H9 (cell line): ENCODE measurements around the gene ZNF408. TPM values are rescaled to one million over a fixed set of nuclear protein-coding genes. Genes with fewer than 3 reads are reported as not detected.

Experiments used
- DNase-seq: peaks from one replicate; pipeline ENCODE4 v3.0.0-alpha.2; 2017
- H2AFZ ChIP-seq: one replicate; pipeline ENCODE4 v1.6.1; 2013; ENCODE audit warnings: mild to moderate bottlenecking, low read length, control low read depth, moderate library complexity
- H2AK5ac ChIP-seq: 2 replicates; pipeline ENCODE4 v1.6.1; 2013; ENCODE audit warnings: low read length, control low read depth, mixed read lengths; ENCODE audit not compliant: insufficient read length
- H2BK120ac ChIP-seq: one replicate; pipeline ENCODE4 v1.6.1; 2013; ENCODE audit warnings: low read depth, mild to moderate bottlenecking, low read length, control low read depth, inconsistent platforms; ENCODE audit not compliant: poor library complexity, severe bottlenecking
- H2BK12ac ChIP-seq: 2 replicates; pipeline ENCODE4 v1.6.1; 2013; ENCODE audit warnings: low read length, control low read depth, mixed read lengths, low read depth; ENCODE audit not compliant: insufficient read length
- H2BK15ac ChIP-seq: 2 replicates; pipeline ENCODE4 v1.6.1; 2013; ENCODE audit warnings: low read depth, low read length, control low read depth
- H2BK20ac ChIP-seq: one replicate; pipeline ENCODE4 v1.6.1; 2013; ENCODE audit warnings: low read depth, mild to moderate bottlenecking, low read length, control low read depth, inconsistent platforms; ENCODE audit not compliant: poor library complexity, severe bottlenecking
- H2BK5ac ChIP-seq: 2 replicates; pipeline ENCODE4 v1.6.1; 2013; ENCODE audit warnings: low read length, control low read depth, mixed read lengths; ENCODE audit not compliant: insufficient read length
- H3K14ac ChIP-seq: 2 replicates; pipeline ENCODE4 v1.6.1; 2013; ENCODE audit warnings: low read length, control low read depth; ENCODE audit not compliant: insufficient read depth
- H3K18ac ChIP-seq: 2 replicates; pipeline ENCODE4 v1.6.1; 2013; ENCODE audit warnings: low read depth, mild to moderate bottlenecking, mixed read lengths, low read length, control low read depth; ENCODE audit not compliant: insufficient read length
- H3K23ac ChIP-seq: 2 replicates; pipeline ENCODE4 v1.6.1; 2013; ENCODE audit warnings: low read length, control low read depth, mixed read lengths, low read depth; ENCODE audit not compliant: insufficient read length
- H3K23me2 ChIP-seq: 2 replicates; pipeline ENCODE4 v1.6.1; 2013; ENCODE audit warnings: low read depth, mild to moderate bottlenecking, mixed read lengths, low read length, control low read depth; ENCODE audit not compliant: insufficient read length, poor library complexity, severe bottlenecking
- H3K27ac ChIP-seq: 2 replicates; pipeline ENCODE4 v1.5.1; 2013; ENCODE audit warnings: low read length, control low read depth, mixed read lengths, low read depth; ENCODE audit not compliant: insufficient read length
- H3K27me3 ChIP-seq: 2 replicates; pipeline ENCODE4 v1.6.1; 2013; ENCODE audit warnings: low read length, control low read depth, inconsistent platforms; ENCODE audit not compliant: insufficient read depth
- H3K4ac ChIP-seq: 2 replicates; pipeline ENCODE4 v1.6.1; 2013; ENCODE audit warnings: low read depth, mild to moderate bottlenecking, control low read depth, inconsistent platforms, low read length, moderate library complexity
- H3K4me1 ChIP-seq: 2 replicates; pipeline ENCODE4 v1.6.1; 2013; ENCODE audit warnings: low read length, control low read depth, inconsistent platforms; ENCODE audit not compliant: insufficient read depth
- H3K4me2 ChIP-seq: 2 replicates; pipeline ENCODE4 v1.6.1; 2013; ENCODE audit warnings: low read length, control low read depth, mixed read lengths; ENCODE audit not compliant: insufficient read length, insufficient read depth
- H3K56ac ChIP-seq: 2 replicates; pipeline ENCODE4 v1.6.1; 2013; ENCODE audit warnings: low read depth, mild to moderate bottlenecking, mixed read lengths, low read length, control low read depth; ENCODE audit not compliant: insufficient read length
- H3K79me1 ChIP-seq: 2 replicates; pipeline ENCODE4 v1.6.1; 2013; ENCODE audit warnings: low read depth, mild to moderate bottlenecking, moderate library complexity, low read length, control low read depth, inconsistent platforms; ENCODE audit not compliant: insufficient read depth, poor library complexity, severe bottlenecking
- H3K79me2 ChIP-seq: 2 replicates; pipeline ENCODE4 v1.6.1; 2013; ENCODE audit warnings: low read length, control low read depth, inconsistent platforms; ENCODE audit not compliant: insufficient read depth
- H3K9ac ChIP-seq: 2 replicates; pipeline ENCODE4 v1.6.1; 2013; ENCODE audit warnings: low read length, control low read depth, mixed read lengths; ENCODE audit not compliant: insufficient read length; ENCODE audit errors: extremely low read depth
- H3K9me3 ChIP-seq: one replicate; pipeline ENCODE4 v1.6.1; 2013; ENCODE audit warnings: low read depth, low read length, inconsistent platforms; ENCODE audit not compliant: control insufficient read depth
- H3T11ph ChIP-seq: one replicate; pipeline ENCODE4 v1.6.1; 2013; ENCODE audit warnings: mild to moderate bottlenecking, low read length, control low read depth, inconsistent platforms
- H4K20me1 ChIP-seq: one replicate; pipeline ENCODE4 v1.6.1; 2013; ENCODE audit not compliant: control insufficient read depth, insufficient read length, insufficient read depth
- H4K5ac ChIP-seq: 2 replicates; pipeline ENCODE4 v1.6.1; 2013; ENCODE audit warnings: low read depth, mild to moderate bottlenecking, mixed read lengths, low read length, control low read depth; ENCODE audit not compliant: insufficient read length
- H4K8ac ChIP-seq: replicated peaks from 2 replicates; pipeline ENCODE4 v1.6.1; 2013; ENCODE audit warnings: low read length, control low read depth, mixed read lengths, low read depth; ENCODE audit not compliant: insufficient read length
- H4K91ac ChIP-seq: 2 replicates; pipeline ENCODE4 v1.6.1; 2013; ENCODE audit warnings: low read depth, mild to moderate bottlenecking, moderate library complexity, mixed read lengths, low read length, control low read depth; ENCODE audit not compliant: insufficient read length
- H3K27ac Mint-ChIP-seq, 3 experiments: 2 replicates in 2 of 3; 3 replicates in 1 of 3; pipeline ENCODE4 v1.8.0; 2020 to 2021; ENCODE audit warnings: mixed read lengths in 3 of 3, mild to moderate bottlenecking in 1 of 3, moderate library complexity in 1 of 3
- H3K27me3 Mint-ChIP-seq: 2 replicates; pipeline ENCODE4 v1.8.0; 2021; ENCODE audit warnings: low read depth, mild to moderate bottlenecking, moderate library complexity, mixed read lengths
- H3K36me3 Mint-ChIP-seq, 3 experiments: 2 replicates in 2 of 3; 3 replicates in 1 of 3; pipeline ENCODE4 v1.8.0; 2020 to 2021; ENCODE audit warnings: low read depth in 3 of 3, mixed read lengths in 3 of 3; ENCODE audit not compliant: insufficient read depth in 1 of 3
- H3K4me1 Mint-ChIP-seq, 2 experiments: 2 replicates each; pipeline ENCODE4 v1.8.0; 2020; ENCODE audit warnings: mixed read lengths in 2 of 2
- H3K4me3 Mint-ChIP-seq, 2 experiments: 2 replicates in 1 of 2; 3 replicates in 1 of 2; pipeline ENCODE4 v1.8.0; 2020 to 2021; ENCODE audit warnings: mild to moderate bottlenecking in 2 of 2, mixed read lengths in 2 of 2, moderate library complexity in 1 of 2
- H3K9me3 Mint-ChIP-seq, 2 experiments: 2 replicates in 1 of 2; 3 replicates in 1 of 2; pipeline ENCODE4 v1.8.0; 2020; ENCODE audit warnings: mild to moderate bottlenecking in 2 of 2, mixed read lengths in 2 of 2, moderate library complexity in 1 of 2
- WGBS: extraction: QIAGEN DNeasy Blood & Tissue Kit; methylation state at CpG from one replicate; pipeline ENCODE4 v1.1.7; 2013; ENCODE audit warnings: missing lambda C conversion rate, low lambda C conversion rate, mixed read lengths; ENCODE audit not compliant: insufficient read length; ENCODE audit errors: extremely low coverage; 5-methylcytosine and 5-hydroxymethylcytosine counted together
- long read RNA-seq: library from polyadenylated mRNA; unstranded; transcript quantifications from one replicate; pipeline ENCODE4 v2.0.0, GENCODE V29; 2020
- total RNA-seq: library from RNA; stranded (reverse); gene quantifications from 2 replicates; pipeline ENCODE4 v1.2.1, GENCODE V29; 2021
- TF ChIP-seq, protein P1 (sequence below): fragments of 200-600 bp; sonication (generic); conservative IDR thresholded peaks from 3 replicates; pipeline ENCODE4 v1.8.0; 2021; ENCODE audit warnings: antibody characterized with exemption, mild to moderate bottlenecking

ZNF408 gene
- total RNA-seq = 16.6 and 16.9 TPM in 2 replicates
- long read RNA-seq, transcript ZNF408-201 (5 exons, 2,442 nt) = major isoform, 172 of 190 reads
- long read RNA-seq, partial matches to known transcripts = 8 of 190 reads
- long read RNA-seq, other reads (novel, unspliced or antisense) = 6 of 190 reads

DNA sequence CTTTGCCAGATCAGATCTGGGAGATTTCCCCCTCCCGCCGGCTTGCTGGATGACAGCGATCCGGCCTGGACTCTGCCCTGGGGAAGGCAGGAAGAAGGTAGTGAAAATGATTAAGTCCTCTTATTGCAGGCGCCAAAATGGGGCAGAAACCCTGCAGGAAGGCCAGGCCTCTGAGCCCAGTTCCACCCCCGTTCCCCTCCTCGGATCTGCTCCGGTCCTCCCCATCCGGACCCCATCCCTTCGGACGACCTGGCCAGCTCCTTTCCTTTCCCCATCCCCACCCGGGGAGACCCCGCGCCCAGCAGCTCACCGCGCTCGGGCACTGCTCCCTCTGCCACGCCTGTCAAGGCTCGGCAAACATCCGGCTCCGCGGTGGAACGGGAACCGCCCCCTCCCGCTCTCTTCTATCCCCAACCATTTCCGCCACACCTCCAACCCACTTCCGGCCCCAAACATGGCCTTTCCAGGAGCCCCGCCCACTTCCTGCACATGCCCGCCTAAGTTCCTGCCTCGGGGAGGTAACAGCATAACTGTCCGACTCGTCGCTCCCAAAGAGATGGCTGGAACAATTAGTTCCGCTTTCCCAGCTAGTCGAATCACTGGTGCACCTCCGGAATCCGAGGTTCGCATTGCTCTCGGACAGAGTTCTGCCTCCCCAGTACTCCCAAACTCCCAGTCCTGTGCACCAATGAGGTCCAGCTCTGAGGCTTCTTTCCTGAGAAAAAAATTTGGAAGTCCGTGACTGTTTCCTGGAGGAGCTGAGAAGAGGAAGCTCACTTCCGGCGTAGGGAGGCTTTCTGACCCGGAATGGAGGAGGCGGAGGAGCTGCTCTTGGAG, at the start of gene ZNF408, which contains the start of gene ARHGAP1:
TSS of gene ZNF408 (plus strand) at position 791 of the 837 bp plus-strand sequence. CDS start at position 808, 17 bp downstream.
TSS of gene ARHGAP1 (minus strand) at position 379 of the 837 bp plus-strand sequence. CDS start 4,512 bp downstream, outside the sequence.
- Histone ChIP-seq H3K23me2 (peaks cover 3% of the 10 kb centered on the region), H3K23ac (no peak within 1 kb of the TSS), H3K56ac (no peak within 1 kb of the TSS), H2AFZ (peak within 1 kb of the TSS; percentile 93), H3K79me1 (no peaks in the 10 kb centered on the region), H2AK5ac (no peak within 1 kb of the TSS), H4K20me1 (no peaks in the 10 kb centered on the region), H3K14ac (peak within 1 kb of the TSS; percentile 94), H4K8ac (no peak within 1 kb of the TSS), H3K27me3 (no peaks in the 10 kb centered on the region), H2BK20ac (no peak within 1 kb of the TSS), H4K91ac (no peak within 1 kb of the TSS), H3K4me2 (peak within 1 kb of the TSS; percentile 95), H3K27ac (peak within 1 kb of the TSS; percentile 72), H4K5ac (peak within 1 kb of the TSS; percentile 84), H3K4ac (no peak within 1 kb of the TSS), H3K79me2 (peaks cover 6% of the 10 kb centered on the region; the same call in 1 of the 2 replicates), H3T11ph (no peak within 1 kb of the TSS), H3K9ac (peak within 1 kb of the TSS; percentile 96), H3K18ac (peak within 1 kb of the TSS; percentile 96), H2BK120ac (no peak within 1 kb of the TSS), H3K9me3 (no peaks in the 10 kb centered on the region), H2BK15ac (no peak within 1 kb of the TSS), H2BK5ac (peak within 1 kb of the TSS; percentile 91), H2BK12ac (no peak within 1 kb of the TSS), H3K4me1 (no peaks in the 10 kb centered on the region)
- Mint-ChIP-seq H3K4me3 (peak within 1 kb of the TSS; percentile 98 to 99), H3K27me3 (no peaks in the 10 kb centered on the region), H3K9me3 (no peaks in the 10 kb centered on the region), H3K36me3 (peaks cover 18 to 44% (median 39%) of the 10 kb centered on the region in 3 experiments; a peak in 6 of 7 replicates), H3K27ac (peak within 1 kb of the TSS; percentile 100), H3K4me1 (peaks cover 15 to 20% of the 10 kb centered on the region in 2 experiments)
- TF ChIP-seq, protein P1, sequence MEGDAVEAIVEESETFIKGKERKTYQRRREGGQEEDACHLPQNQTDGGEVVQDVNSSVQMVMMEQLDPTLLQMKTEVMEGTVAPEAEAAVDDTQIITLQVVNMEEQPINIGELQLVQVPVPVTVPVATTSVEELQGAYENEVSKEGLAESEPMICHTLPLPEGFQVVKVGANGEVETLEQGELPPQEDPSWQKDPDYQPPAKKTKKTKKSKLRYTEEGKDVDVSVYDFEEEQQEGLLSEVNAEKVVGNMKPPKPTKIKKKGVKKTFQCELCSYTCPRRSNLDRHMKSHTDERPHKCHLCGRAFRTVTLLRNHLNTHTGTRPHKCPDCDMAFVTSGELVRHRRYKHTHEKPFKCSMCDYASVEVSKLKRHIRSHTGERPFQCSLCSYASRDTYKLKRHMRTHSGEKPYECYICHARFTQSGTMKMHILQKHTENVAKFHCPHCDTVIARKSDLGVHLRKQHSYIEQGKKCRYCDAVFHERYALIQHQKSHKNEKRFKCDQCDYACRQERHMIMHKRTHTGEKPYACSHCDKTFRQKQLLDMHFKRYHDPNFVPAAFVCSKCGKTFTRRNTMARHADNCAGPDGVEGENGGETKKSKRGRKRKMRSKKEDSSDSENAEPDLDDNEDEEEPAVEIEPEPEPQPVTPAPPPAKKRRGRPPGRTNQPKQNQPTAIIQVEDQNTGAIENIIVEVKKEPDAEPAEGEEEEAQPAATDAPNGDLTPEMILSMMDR = no peak
- DNase-seq = peak; percentile 99
- WGBS = no CpG with 5 or more reads among the region's 44 CpGs
